Measurements from ENCODE around the gene ARHGAP45. TPM values are rescaled to one million over a fixed set of nuclear protein-coding genes. Genes with fewer than 3 reads are reported as not detected.

ARHGAP45 gene
- total and polyA plus RNA-seq, 9 of the 15 experiments (the other 6 are each of a cell fraction or from before 2014, with no cell fraction given): 0.08 to 22.1 (median 4.2) TPM

- TF ChIP-seq JUND (IDR thresholded peaks at IDR 0.05; ENCODE audit: borderline replicate concordance, low read depth, low read length) (no peak), JUND (tag; IDR thresholded peaks at IDR 0.05; ENCODE audit: borderline replicate concordance, low read depth, low read length) (no peak; the same call in 2 of the 3 replicates), XRCC5 (IDR thresholded peaks at IDR 0.05; ENCODE audit: low read depth, low read length) (no peak; the same call in 1 of the 2 replicates), NBN (IDR thresholded peaks at IDR 0.05; ENCODE audit: low read depth) (no peak), STAT5B (CRISPR knock-in tag; IDR thresholded peaks at IDR 0.05) (no peak), ZFP91 (CRISPR knock-in tag; IDR thresholded peaks at IDR 0.05) (no peak), HMG20B (CRISPR knock-in tag; IDR thresholded peaks at IDR 0.05) (no peak), ZNF655 (CRISPR knock-in tag; IDR thresholded peaks at IDR 0.05) (no peak), HDGF (IDR thresholded peaks at IDR 0.05) (no peak), E2F3 (CRISPR knock-in tag; IDR thresholded peaks at IDR 0.05) (no peak), RCOR1 (IDR thresholded peaks at IDR 0.05; ENCODE audit: borderline replicate concordance in 1 of 2, low read depth in 2 of 2, low read length in 2 of 2) (no peak), ZNF24 (IDR thresholded peaks at IDR 0.05) (no peak), MAZ (CRISPR knock-in tag; conservative IDR thresholded peaks at IDR 0.05 in 1 of 2, IDR thresholded peaks at IDR 0.05 in 1 of 2) (peak in 1 of 2 experiments; percentile 80; a peak in 1 of 4 replicates), BHLHE40 (IDR thresholded peaks at IDR 0.05; ENCODE audit: low read length) (no peak), ZNF668 (CRISPR knock-in tag; IDR thresholded peaks at IDR 0.05) (no peak), ZNF224 (CRISPR knock-in tag; IDR thresholded peaks at IDR 0.05) (no peak), KLF16 (IDR thresholded peaks at IDR 0.05) (no peak), SMARCA4 (IDR thresholded peaks at IDR 0.05) (no peak), NELFE (IDR thresholded peaks at IDR 0.05; ENCODE audit: insufficient read depth, insufficient read length) (no peak)
- TF ChIP-seq, protein P1, sequence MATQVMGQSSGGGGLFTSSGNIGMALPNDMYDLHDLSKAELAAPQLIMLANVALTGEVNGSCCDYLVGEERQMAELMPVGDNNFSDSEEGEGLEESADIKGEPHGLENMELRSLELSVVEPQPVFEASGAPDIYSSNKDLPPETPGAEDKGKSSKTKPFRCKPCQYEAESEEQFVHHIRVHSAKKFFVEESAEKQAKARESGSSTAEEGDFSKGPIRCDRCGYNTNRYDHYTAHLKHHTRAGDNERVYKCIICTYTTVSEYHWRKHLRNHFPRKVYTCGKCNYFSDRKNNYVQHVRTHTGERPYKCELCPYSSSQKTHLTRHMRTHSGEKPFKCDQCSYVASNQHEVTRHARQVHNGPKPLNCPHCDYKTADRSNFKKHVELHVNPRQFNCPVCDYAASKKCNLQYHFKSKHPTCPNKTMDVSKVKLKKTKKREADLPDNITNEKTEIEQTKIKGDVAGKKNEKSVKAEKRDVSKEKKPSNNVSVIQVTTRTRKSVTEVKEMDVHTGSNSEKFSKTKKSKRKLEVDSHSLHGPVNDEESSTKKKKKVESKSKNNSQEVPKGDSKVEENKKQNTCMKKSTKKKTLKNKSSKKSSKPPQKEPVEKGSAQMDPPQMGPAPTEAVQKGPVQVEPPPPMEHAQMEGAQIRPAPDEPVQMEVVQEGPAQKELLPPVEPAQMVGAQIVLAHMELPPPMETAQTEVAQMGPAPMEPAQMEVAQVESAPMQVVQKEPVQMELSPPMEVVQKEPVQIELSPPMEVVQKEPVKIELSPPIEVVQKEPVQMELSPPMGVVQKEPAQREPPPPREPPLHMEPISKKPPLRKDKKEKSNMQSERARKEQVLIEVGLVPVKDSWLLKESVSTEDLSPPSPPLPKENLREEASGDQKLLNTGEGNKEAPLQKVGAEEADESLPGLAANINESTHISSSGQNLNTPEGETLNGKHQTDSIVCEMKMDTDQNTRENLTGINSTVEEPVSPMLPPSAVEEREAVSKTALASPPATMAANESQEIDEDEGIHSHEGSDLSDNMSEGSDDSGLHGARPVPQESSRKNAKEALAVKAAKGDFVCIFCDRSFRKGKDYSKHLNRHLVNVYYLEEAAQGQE (IDR thresholded peaks at IDR 0.05; ENCODE audit: borderline replicate concordance): no peak
- TF ChIP-seq, protein P1 (CRISPR knock-in tag; IDR thresholded peaks at IDR 0.05; ENCODE audit: low read depth): no peak
Observed at GRCh38 chr19:1020868-1021425, 46.0 kb upstream of the ARHGAP45 start, which contains the start of gene TMEM259 (continued).
